Kidney epithelial cell (primary cell): Measurements from ENCODE around the gene VRK3. TPM values are rescaled to one million over a fixed set of nuclear protein-coding genes. Genes with fewer than 3 reads are reported as not detected.
A peak's percentile ranks its signal among the peaks of the same experiment; 100 is the strongest.

Experiments
- DNase-seq: peaks from one replicate; pipeline ENCODE4 v3.0.0-alpha.2; 2010; ENCODE audit warnings: low read depth
- H3K27me3 ChIP-seq: 2 replicates; pipeline ENCODE4 v1.6.0; 2011; ENCODE audit warnings: low read length; ENCODE audit not compliant: control insufficient read depth, insufficient read depth
- H3K36me3 ChIP-seq: 2 replicates; pipeline ENCODE4 v1.5.1; 2011; ENCODE audit warnings: low read length; ENCODE audit not compliant: control insufficient read depth, insufficient read depth
- H3K4me3 ChIP-seq: 2 replicates; pipeline ENCODE4 v1.5.1; 2011; ENCODE audit warnings: low read depth, mild to moderate bottlenecking, control low read depth, low read length
- CTCF ChIP-seq: IDR thresholded peaks from 2 replicates; pipeline ENCODE4 v1.5.1; 2011; ENCODE audit warnings: mild to moderate bottlenecking, moderate library complexity, low read length, control low read depth, inconsistent platforms; ENCODE audit not compliant: insufficient read depth, poor library complexity, severe bottlenecking
- total RNA-seq: library from RNA; depleted of rRNA; stranded (reverse); fragments of >200 nt; gene quantifications from 2 replicates; pipeline ENCODE4 v1.2.3, GENCODE V29; 2015

The VRK3 gene
- total RNA-seq, 1 donor from 2014 or later, result 20.5 TPM

GRCh38 chr19:49984491-49984890 lies 40.7 kb downstream of the VRK3 start:
- H3K27me3 ChIP-seq, result no peaks in the 10 kb centered on the region
- peaks cover 1% of the 10 kb centered on the region for H3K36me3 ChIP-seq
- TF ChIP-seq CTCF, result no peak
- no peak overlapping the region for H3K4me3 ChIP-seq
- no peak for DNase-seq

- Histone ChIP-seq H3K36me3 (peaks cover 1% of the 10 kb centered on the region), H3K27me3 (no peaks in the 10 kb centered on the region), H3K4me3 (no peak overlapping the region)
- TF ChIP-seq CTCF, result peak; percentile 81
- DNase-seq, result no peak
These were observed 41.4 kb downstream of the VRK3 start for GRCh38 chr19:49983645-49984229.

- H3K27me3 ChIP-seq, result no peaks in the 10 kb centered on the region
- no peak for DNase-seq
- peaks cover 1% of the 10 kb centered on the region for H3K36me3 ChIP-seq
- no peak overlapping the region for H3K4me3 ChIP-seq
- no peak for TF ChIP-seq CTCF
These were observed 43.3 kb downstream of the VRK3 start for GRCh38 chr19:49981603-49982593.

- no peaks in the 10 kb centered on the region for H3K36me3 ChIP-seq
- no peak overlapping the region for H3K4me3 ChIP-seq
- H3K27me3 ChIP-seq, result no peaks in the 10 kb centered on the region
- DNase-seq, result no peak
- no peak for TF ChIP-seq CTCF
These were observed 46.8 kb downstream of the VRK3 start for GRCh38 chr19:49978324-49978723.

GRCh38 chr19:49977881-49978280 lies 47.3 kb downstream of the VRK3 start:
- Histone ChIP-seq H3K36me3 (no peaks in the 10 kb centered on the region), H3K4me3 (no peak overlapping the region), H3K27me3 (peaks cover 3% of the 10 kb centered on the region)
- no peak for TF ChIP-seq CTCF
- DNase-seq, result no peak
